DLD1 (cell line): ENCODE data around the gene ANKRD17.
"Not testable (repeated sequence)": the region's sequence is repeated elsewhere in the genome, so short reads cannot be mapped to it uniquely, and the experiment has no call there.

ENCODE experiments used
- in situ Hi-C: cut with HindIII; loops from 2 replicates; pipeline ENCODE4 v1.10.0; 2017; ENCODE audit warnings: low sequenced_read_pairs

Gene ANKRD17

DNA sequence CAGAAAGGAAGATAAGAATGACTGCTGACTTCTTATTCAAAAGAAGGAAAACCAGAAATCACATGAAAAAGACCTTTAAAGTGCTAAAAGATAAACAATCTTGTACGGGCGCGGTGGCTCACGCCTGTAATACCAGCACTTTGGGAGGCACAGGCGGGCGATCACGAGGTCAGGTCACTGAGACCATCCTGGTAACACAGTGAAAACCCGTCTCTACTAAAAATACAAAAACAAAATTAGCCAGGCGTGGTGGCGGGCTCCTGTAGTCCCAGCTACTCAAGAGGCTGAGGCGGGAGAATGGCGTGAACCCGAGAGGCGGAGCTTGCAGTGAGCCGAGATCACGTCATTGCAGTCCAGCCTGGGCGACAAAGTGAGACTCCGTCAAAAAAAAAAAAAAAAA lies 54.6 kb downstream of the ANKRD17 start:
- in situ Hi-C loops = not testable (repeated sequence)

- in situ Hi-C loops = no loop called here
These were observed 61.4 kb downstream of the ANKRD17 start for GRCh38 chr4:73197220-73197619.

- in situ Hi-C loops = no loop called here
These were observed 64.5 kb downstream of the ANKRD17 start for GRCh38 chr4:73194064-73194463.

- in situ Hi-C loops = no loop called here
These were observed 64.9 kb downstream of the ANKRD17 start for GRCh38 chr4:73193659-73194058.

- in situ Hi-C loops = no loop called here
These were observed 65.4 kb downstream of the ANKRD17 start for GRCh38 chr4:73193155-73193554.

DNA sequence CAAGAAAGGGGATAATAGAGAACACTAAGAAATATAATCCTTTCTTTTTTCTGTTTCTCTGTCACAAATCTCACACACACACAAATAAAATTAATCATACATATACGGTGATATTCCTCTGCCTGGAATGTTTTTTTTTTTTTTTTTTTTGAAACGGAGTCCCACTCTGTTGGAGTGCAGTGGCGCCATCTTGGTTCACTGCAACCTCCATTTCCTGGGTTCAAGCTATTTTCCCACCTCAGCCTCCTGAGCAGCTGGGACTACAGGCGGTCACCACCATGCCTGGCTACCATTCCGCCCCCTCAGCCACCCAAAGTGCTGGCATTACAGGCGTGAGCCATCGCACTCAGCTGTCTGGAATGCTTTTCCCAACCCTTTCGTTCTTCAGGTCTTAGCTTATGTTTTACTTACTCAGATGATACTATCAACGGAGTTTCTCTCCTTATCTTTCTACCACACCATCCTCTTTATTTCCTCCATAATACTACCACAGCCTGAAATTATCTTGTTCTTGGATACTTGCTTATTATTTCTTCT lies 69.3 kb downstream of the ANKRD17 start:
- in situ Hi-C loops = no loop called here

GRCh38 chr4:73187325-73187724 lies 71.3 kb downstream of the ANKRD17 start:
- in situ Hi-C loops = no loop called here

DNA sequence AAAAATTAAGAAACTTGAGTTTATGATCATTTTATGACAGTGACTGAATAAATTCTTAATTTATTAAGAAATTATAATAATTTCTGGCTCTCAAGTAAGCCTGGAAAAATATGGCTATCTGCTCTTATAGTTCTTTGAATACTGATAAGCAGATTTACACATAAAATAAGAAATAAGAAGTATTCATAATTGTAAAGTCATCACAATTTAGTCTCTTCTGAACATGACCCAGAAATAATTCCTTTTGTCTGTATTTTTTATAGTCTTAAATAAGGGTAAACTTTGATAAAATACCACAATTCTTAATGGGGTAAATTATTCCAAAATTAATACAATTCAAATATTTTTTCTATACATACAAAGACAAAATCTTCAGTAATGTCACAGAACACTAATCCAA lies 72.7 kb downstream of the ANKRD17 start:
- in situ Hi-C loops = no loop called here

- in situ Hi-C loops = no loop called here
These were observed 77.4 kb downstream of the ANKRD17 start for GRCh38 chr4:73181231-73181630.

GRCh38 chr4:73178389-73178788 lies 80.2 kb downstream of the ANKRD17 start:
- in situ Hi-C loops = no loop called here

- in situ Hi-C loops = no loop called here
These were observed 86.4 kb downstream of the ANKRD17 start for GRCh38 chr4:73172161-73172560.

DNA sequence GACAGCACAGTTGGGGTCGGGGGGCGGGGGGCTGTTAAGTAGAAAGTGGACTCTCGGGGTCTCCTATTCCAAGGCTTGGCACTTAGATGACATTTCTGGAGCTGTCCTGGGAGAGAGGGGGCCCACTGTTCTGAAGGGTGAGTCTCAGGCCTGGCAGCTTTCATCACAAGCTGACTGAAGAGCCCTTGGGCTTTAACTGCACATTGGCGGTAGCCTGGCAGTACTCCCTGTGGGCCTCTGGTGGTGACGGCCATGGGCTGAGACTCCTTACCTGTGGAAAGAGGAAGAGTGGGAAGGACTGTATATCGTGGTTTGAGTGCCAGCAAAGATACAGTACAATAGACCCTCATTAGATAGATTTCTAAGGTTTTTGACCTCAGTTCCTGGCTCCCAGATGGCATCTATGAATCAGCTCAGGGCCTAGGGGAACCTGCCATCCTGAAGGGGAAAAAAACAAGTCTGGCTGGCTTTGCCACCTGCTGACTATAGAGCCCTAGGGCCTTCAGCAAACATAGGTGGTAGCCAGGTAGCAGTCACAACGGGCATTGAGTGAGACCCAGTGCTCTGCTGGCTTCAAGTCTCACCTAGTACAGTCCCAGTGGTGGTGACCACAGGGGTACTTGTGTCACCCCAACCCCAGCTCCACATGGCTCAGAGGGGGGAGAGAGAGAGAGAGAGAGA lies 87.9 kb downstream of the ANKRD17 start:
- in situ Hi-C loops = no loop called here

GRCh38 chr4:73166212-73166611 lies 92.4 kb downstream of the ANKRD17 start:
- in situ Hi-C loops = no loop called here

GRCh38 chr4:73161527-73162185 lies 96.9 kb downstream of the ANKRD17 start:
- in situ Hi-C loops = no loop called here

DNA sequence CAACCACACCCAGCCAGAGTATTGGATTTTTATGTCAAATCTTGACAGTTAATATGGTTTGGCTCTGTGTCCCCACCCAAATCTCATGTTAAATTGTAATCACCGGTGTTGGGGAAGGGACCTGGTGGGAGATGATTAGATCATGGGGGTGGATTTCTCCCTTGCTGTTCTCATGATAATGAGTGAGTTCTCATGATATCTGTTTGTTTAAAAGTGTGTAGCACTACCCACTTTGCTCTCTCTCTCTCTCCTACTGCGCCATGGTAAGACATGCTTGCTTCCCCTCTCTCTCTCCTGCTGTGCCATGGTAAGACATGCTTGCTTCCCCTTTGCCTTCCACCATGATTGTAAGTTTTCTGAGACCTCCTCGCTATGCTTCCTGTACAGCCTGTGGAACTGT lies 102.2 kb downstream of the ANKRD17 start:
- in situ Hi-C loops = no loop called here

DNA sequence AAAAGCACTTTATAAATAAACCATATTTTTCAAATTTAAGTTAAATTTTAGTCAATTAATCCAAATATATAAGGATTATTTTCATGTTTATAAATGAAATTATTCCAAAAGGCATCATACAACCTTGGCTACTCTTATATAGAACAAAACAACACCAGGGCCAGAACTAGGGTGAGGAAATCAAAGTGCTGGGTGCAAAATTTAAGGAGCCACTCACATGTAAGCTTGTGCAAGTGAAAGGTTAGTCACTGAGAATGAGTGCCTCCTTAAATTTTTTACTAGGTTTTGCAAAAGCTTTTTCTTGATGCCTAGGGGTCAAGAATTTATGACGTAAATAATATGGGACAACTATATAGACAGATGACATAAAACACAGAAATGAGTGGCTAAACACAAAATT lies 105.7 kb downstream of the ANKRD17 start:
- in situ Hi-C loops = no loop called here

- in situ Hi-C loops = no loop called here
These were observed 115.5 kb downstream of the ANKRD17 start for GRCh38 chr4:73142995-73143547.

DNA sequence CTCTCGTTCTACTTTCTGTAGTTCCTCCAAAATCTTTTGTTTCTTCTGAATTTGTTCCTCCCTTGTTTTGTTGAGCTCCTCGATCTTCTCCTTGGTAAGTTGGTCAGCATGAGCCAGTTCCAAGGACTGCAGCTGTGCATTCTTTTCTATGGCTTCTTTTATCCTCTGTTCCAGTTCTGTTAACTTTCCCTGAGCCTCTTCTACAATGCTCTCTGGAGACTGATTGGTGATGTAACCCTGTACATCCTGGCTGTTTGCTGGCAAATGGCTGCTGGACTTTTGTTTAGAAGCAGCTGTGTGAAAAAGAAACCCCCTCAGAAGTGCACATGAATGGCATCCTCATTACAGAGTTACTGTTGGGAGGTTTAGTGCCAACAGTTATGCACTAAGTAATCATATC lies 118.6 kb downstream of the ANKRD17 start:
- in situ Hi-C loops = no loop called here

DNA sequence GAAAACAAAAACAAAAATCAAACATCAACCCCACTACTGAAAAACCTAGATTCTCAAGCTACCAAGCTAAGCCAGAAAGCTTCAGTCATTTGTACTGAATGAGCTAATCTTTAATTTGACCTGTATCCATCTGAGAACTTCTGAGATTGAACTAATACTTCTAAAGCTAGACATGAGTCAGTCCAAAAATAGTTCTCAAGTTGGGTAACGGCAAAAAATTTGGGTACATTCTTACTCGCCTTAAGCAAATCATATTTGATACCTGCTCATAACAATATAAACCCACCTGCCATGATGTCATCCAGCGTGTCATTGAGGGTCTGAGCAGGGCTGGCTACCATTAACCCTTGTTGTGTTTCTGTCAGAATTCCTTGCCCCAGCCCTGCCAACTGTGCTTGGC lies 119.4 kb downstream of the ANKRD17 start:
- in situ Hi-C loops = no loop called here

GRCh38 chr4:73137121-73137520 lies 121.5 kb downstream of the ANKRD17 start:
- in situ Hi-C loops = no loop called here

DNA sequence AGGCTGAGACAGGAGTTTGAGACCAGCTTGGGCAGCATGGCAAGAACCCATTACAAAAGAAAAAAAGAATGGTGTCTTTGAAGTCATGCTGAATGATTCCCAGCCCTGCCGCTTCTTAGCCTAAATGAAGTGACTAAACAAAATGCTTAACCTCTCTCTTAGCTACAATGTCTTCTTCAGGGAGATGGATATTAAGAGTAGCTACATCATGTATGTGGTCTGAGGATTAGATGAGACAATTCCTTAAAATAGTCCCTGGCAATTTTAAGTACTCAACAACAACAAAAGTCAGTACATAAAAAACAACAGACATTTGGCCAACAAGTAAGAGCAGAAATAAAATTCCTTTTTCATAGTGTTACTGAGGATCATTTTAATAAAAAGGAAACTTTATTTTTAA lies 124.8 kb downstream of the ANKRD17 start:
- in situ Hi-C loops = no loop called here

- in situ Hi-C loops = no loop called here
These were observed 127.3 kb downstream of the ANKRD17 start for GRCh38 chr4:73131281-73131680.
